Choroid plexus epithelial cell (primary cell): Measurements from ENCODE around the gene COL6A3.
A peak's percentile ranks its signal among the peaks of the same experiment; 100 is the strongest.

Experiments used
- DNase-seq: peaks from one replicate; pipeline ENCODE4 v3.0.0-alpha.2; 2010; ENCODE audit warnings: low read depth
- H3K4me3 ChIP-seq: 2 replicates; pipeline ENCODE4 v1.5.1; 2011; ENCODE audit warnings: low read depth, mild to moderate bottlenecking, control low read depth, low read length, moderate library complexity
- TF ChIP-seq, protein P1 (sequence below): conservative IDR thresholded peaks from 2 replicates; pipeline ENCODE4 v1.5.1; 2011; ENCODE audit warnings: low read depth, mild to moderate bottlenecking, control low read depth, inconsistent platforms, low read length, moderate library complexity

The COL6A3 gene, protein sequence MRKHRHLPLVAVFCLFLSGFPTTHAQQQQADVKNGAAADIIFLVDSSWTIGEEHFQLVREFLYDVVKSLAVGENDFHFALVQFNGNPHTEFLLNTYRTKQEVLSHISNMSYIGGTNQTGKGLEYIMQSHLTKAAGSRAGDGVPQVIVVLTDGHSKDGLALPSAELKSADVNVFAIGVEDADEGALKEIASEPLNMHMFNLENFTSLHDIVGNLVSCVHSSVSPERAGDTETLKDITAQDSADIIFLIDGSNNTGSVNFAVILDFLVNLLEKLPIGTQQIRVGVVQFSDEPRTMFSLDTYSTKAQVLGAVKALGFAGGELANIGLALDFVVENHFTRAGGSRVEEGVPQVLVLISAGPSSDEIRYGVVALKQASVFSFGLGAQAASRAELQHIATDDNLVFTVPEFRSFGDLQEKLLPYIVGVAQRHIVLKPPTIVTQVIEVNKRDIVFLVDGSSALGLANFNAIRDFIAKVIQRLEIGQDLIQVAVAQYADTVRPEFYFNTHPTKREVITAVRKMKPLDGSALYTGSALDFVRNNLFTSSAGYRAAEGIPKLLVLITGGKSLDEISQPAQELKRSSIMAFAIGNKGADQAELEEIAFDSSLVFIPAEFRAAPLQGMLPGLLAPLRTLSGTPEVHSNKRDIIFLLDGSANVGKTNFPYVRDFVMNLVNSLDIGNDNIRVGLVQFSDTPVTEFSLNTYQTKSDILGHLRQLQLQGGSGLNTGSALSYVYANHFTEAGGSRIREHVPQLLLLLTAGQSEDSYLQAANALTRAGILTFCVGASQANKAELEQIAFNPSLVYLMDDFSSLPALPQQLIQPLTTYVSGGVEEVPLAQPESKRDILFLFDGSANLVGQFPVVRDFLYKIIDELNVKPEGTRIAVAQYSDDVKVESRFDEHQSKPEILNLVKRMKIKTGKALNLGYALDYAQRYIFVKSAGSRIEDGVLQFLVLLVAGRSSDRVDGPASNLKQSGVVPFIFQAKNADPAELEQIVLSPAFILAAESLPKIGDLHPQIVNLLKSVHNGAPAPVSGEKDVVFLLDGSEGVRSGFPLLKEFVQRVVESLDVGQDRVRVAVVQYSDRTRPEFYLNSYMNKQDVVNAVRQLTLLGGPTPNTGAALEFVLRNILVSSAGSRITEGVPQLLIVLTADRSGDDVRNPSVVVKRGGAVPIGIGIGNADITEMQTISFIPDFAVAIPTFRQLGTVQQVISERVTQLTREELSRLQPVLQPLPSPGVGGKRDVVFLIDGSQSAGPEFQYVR (N-terminal part only)

DNA sequence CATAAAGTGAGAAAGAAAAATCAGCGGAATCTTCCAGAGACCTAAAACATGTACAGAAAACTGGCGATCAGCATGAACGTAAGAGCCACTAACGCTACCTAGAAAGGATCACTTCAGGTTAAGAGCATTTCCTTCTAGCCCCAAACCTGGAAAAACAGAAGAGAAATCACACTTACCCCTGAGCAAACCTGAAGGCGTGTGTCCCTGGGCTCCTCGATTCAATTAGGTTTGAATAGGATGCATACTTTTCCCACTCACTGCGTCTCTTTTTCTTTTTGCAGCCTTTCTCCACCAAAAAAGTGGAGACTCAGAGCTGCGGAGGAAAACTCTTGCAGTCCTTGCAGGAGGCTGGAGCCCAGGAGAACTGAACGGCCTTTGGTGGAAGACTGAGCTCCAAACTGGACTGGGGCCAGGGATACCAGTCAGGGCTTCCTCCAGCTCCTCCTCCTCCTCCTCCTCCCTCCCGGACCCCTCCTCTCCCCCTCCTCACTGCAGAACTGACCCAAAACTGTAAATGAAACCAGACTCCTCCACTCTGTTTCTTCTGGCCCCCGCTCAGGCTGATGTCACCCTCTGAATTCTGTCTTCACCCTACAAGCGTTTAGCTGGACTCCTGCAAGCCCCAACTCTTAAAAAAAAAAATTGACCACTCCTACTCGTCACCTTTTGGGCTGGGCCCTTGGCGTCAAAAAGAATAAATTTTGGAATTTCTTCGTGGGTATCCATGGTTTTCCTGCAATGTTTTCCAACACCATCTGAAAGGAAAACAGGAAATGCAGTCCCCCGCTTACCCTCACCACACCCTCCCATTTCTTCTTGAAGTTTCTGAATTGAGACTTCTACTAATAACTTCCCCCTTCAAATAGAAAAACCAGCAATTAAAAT, at the start of gene COL6A3:
TSS of gene COL6A3 (minus strand) at position 388 of the 885 bp plus-strand sequence. CDS start 17,347 bp downstream, outside the sequence.
- TF ChIP-seq, protein P1, sequence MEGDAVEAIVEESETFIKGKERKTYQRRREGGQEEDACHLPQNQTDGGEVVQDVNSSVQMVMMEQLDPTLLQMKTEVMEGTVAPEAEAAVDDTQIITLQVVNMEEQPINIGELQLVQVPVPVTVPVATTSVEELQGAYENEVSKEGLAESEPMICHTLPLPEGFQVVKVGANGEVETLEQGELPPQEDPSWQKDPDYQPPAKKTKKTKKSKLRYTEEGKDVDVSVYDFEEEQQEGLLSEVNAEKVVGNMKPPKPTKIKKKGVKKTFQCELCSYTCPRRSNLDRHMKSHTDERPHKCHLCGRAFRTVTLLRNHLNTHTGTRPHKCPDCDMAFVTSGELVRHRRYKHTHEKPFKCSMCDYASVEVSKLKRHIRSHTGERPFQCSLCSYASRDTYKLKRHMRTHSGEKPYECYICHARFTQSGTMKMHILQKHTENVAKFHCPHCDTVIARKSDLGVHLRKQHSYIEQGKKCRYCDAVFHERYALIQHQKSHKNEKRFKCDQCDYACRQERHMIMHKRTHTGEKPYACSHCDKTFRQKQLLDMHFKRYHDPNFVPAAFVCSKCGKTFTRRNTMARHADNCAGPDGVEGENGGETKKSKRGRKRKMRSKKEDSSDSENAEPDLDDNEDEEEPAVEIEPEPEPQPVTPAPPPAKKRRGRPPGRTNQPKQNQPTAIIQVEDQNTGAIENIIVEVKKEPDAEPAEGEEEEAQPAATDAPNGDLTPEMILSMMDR = no peak
- H3K4me3 ChIP-seq = peak within 1 kb of the TSS; percentile 92
- peak; percentile 97 for DNase-seq

DNA sequence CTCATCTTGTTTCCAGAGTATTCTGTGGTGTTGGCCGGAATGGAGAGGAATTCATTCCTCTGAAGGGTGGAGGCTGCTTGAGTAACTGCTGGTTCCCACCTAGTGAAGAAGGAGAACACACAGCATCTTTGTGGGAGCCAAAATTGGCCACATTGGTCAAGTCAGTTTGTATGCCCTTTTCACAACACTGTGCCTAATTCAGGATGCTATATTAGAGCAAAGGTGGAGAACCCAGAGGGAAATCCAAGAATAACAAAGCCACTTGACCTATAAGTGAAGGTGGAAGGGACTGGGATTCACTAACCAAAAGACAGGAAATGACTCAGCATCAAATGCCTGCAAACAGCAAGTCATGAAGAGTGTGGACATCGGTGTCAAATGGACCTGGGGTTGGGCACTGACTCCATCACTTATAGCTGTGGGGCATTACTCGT, 45.8 kb upstream of the COL6A3 start:
- TF ChIP-seq, protein P1 = no peak
- DNase-seq = peak; percentile 91
- H3K4me3 ChIP-seq = no peak overlapping the region

DNA sequence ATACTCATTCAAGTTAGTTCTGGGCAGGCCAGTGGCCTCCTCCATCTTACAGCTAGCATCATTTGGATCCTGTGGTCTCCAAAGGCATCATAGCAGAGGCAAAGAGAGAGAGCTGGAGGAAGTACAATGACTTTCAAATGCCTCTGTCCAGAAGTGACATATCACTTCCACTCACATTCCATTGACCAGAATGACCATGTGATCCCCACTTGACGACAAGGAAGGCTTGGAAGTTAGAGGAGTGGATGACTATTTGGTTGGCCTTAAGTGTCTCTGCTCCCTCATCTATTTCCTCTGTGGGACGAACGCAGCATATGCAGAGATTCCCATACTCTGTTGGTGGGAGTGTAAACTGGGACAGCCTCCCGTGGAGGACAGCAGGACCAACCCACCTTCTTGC, 45.3 kb upstream of the COL6A3 start:
- H3K4me3 ChIP-seq = no peak overlapping the region
- DNase-seq = no peak
- TF ChIP-seq, protein P1 = no peak

DNA sequence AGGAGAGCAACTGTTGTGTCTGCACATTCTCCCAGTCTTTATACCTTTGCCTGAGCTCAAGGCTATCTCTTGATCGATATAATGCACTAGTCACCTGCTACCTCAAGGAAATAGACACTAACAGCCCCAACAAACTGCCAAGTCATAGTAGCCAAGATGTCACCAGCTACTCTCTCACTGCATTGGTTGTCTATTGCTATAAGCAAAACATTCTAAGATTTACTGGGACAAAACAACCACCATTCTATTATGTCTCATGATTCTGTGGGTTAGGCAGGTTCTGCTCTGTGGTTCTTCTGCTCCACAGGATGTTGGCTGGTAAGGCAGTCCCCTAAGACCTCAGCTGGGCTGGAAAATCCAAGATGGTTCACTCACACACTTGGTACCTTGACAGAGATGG, 44.6 kb upstream of the COL6A3 start:
- H3K4me3 ChIP-seq = no peak overlapping the region
- TF ChIP-seq, protein P1 = no peak
- DNase-seq = no peak

DNA sequence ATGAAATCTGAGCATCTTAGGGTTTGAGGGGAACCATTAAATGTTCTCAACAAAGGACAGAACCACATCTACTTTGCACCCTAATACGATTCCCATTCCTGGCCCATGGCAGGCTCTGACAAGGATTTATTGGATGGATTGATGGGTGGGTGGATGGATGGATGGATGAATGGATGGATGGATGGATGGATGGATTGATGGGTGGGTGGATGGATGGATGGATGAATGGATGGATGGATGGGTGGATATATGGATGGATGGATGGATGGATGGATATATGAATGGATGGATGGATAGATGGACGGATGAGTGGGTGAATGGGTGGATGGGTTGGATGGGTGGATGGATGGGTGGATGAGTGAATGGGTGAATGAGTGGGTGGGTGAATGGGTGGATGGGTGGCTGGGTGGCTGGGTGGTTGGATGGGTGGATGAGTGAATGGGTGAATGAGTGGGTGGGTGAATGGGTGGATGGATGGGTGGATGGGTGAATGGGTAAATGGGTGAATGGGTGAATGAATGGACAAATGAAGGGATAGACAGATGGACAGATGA, 43.5 kb upstream of the COL6A3 start:
- TF ChIP-seq, protein P1 = no peak
- no peak overlapping the region for H3K4me3 ChIP-seq
- DNase-seq = no peak
